ENCODE data around the gene ARHGEF10L. TPM values are rescaled to one million over a fixed set of nuclear protein-coding genes. Genes with fewer than 3 reads are reported as not detected.
A peak's percentile ranks its signal among the peaks of the same experiment; 100 is the strongest.

Gene ARHGEF10L
- total RNA-seq, 1 donor, result 16.8 TPM

DNA sequence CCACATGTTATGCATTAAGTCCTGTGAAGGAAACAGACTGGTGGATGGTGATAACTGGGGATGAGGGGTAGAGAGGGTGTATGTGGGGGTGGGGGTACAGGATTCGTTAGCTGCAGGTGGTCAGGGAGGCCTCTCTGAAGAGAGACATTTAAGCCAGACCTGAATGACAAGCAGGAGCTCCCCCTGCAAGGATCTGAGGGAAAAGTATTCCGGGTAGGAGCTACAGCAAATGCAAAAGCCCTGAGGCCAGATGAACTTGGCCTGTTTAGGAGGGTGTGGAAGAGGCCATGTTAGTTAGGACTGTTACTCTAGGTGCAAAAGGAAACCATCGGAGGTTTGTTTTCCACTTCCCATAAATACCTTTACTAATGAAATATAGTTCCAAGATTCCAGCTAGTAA is 9.9 kb downstream of the ARHGEF10L start:
- TF ChIP-seq, protein P1, sequence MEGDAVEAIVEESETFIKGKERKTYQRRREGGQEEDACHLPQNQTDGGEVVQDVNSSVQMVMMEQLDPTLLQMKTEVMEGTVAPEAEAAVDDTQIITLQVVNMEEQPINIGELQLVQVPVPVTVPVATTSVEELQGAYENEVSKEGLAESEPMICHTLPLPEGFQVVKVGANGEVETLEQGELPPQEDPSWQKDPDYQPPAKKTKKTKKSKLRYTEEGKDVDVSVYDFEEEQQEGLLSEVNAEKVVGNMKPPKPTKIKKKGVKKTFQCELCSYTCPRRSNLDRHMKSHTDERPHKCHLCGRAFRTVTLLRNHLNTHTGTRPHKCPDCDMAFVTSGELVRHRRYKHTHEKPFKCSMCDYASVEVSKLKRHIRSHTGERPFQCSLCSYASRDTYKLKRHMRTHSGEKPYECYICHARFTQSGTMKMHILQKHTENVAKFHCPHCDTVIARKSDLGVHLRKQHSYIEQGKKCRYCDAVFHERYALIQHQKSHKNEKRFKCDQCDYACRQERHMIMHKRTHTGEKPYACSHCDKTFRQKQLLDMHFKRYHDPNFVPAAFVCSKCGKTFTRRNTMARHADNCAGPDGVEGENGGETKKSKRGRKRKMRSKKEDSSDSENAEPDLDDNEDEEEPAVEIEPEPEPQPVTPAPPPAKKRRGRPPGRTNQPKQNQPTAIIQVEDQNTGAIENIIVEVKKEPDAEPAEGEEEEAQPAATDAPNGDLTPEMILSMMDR (IDR thresholded peaks at IDR 0.05; ENCODE audit: insufficient read depth, low read depth, low read length), result no peak
- no peak overlapping the region for H3K4me3 ChIP-seq (ENCODE audit: low read depth, low read length)
- no peak for DNase-seq (ENCODE audit: low read depth)

DNA sequence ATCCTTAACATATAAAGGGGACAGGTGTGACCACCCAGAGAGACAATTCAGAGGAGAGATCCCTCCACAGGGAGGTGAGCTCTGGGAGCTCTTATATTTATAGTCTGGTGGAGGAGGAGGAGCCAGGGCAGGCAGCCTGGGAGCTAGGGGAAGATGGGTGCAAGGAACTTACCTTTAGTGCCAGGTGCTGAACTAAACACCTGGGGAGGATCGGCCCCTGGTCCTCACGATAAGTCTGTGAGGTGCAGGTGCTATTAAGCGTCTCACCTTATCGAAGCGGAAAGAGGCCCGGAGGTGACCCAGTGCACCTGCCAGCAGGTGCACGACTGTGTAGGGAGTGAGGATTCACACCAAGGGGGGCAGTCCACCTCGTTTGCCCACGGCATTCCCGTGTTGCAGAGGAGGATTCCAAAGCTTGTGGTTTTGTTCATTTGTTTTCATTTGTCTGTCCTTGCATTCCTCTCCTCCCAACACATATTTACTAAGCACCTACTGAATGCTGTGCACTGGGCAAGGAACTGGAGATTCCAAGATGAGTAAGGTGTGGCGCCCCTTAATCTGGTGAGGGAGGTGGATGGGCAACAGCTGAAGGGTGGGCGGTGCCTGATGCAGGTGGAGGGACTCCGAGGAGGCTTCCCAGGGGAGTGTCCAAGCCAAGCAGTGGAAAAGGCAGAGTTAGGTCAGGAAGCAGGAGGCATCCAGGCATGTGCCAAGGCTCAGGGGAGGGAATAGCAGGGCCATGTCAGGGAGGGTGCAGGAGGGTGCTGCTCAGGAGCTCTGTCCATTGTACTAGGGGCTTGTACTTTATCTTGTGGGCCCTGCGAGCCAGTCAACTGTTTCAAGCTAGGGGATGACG is 11.5 kb downstream of the ARHGEF10L start:
- no peak overlapping the region for H3K4me3 ChIP-seq (ENCODE audit: low read depth, low read length)
- no peak for DNase-seq (ENCODE audit: low read depth)
- TF ChIP-seq, protein P1 (IDR thresholded peaks at IDR 0.05; ENCODE audit: insufficient read depth, low read depth, low read length), result no peak

DNA sequence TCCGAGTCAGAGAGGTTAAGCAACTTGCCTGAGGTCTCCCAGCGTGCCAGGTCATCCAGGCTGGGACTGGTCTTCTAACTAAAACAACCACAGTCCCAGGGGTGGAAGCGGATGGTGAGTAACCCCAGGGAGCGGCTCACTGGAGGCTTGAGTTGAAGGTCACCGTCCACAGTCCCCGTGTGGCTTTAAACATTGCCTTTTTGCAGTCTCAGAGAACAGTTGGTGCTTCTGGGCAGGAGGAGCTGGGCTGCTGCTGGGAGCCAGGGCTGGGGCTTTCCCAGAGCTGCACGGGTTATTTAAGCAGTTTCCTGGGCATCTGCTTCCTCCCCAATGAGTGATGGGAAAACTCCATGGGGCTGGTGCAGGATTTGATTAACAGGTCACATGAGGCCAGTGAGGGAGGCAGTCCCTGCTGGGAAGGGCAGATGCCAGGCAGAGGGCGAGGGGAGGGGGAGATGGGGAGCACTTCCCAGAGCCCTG is 12.3 kb downstream of the ARHGEF10L start:
- H3K4me3 ChIP-seq (ENCODE audit: low read depth, low read length), result no peak overlapping the region
- TF ChIP-seq, protein P1 (IDR thresholded peaks at IDR 0.05; ENCODE audit: insufficient read depth, low read depth, low read length), result no peak
- DNase-seq (ENCODE audit: low read depth), result no peak

DNA sequence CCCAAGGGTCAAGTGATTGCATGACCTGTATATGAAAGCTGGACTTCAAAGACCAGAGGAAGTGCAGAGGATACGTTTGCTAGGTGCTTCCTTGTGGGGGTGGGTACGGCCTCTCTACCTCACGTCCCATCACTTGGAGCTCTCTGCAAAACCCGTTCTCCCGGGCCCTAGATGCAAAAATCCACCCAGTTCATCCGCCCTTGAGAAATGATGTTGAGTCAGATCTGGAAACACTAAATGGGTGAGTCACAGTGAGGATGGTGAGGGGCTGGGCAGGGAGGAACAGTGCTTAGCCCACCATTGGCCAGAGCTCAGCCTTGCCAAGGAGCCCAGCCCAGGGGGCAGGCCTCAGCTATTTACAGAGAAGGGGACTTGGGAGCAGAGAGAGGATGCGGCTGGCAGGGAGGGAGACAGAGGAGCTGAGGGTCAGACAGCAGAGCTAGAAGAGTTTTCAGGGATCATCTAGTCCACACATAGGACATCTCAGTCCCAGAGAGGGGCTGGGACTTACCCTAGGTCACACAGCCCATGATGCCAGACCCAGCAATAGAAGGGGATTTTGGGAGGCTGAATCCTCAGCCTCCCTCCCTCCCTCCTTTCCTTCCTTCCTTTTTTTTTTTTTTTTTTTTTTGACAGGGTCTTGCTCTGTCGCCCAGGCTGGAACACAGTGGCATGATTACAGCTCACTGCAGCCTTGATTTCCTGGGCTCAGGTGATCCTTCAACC is 14.6 kb downstream of the ARHGEF10L start:
- no peak overlapping the region for H3K4me3 ChIP-seq (ENCODE audit: low read depth, low read length)
- TF ChIP-seq, protein P1 (IDR thresholded peaks at IDR 0.05; ENCODE audit: insufficient read depth, low read depth, low read length), result no peak
- DNase-seq (ENCODE audit: low read depth), result peak; percentile 48

DNA sequence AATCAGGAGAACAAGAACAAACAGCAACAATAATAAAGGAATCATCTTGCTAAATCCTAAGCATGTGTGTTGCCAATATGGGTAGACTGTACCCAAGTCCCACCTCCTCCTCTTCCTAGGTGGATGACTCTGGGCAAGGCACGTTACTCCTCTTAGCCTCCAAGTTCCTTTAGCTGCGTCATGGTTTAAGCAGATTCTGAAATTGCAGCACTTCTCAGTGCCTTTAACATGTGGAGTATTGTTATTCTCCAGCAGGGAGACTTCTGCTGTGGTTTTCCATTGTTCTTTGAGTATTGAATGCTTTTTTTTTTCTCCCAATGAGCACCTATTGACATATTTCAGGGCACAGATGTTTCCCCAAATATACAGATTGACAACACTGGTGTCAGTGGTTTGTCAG is 15.5 kb downstream of the ARHGEF10L start:
- TF ChIP-seq, protein P1 (IDR thresholded peaks at IDR 0.05; ENCODE audit: insufficient read depth, low read depth, low read length), result no peak
- H3K4me3 ChIP-seq (ENCODE audit: low read depth, low read length), result no peak overlapping the region
- no peak for DNase-seq (ENCODE audit: low read depth)

DNA sequence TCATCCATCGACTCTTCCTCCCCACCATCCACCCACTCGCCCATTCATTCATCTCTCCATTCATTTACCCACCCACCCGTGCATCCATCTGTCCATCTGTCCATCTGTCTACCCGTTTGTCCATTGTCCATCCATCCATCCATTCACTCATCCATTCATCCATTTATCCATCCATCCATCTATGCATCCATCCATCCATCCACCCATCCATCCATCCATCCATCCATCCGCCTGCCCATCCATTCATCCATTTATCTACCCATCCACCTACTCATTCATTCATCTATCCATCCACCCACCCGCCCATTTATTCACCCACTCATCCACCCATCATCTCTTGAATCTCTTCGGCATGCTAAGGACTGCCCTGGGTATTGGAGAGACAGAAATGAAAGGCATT is 18.5 kb downstream of the ARHGEF10L start:
- DNase-seq (ENCODE audit: low read depth), result no peak
- TF ChIP-seq, protein P1 (IDR thresholded peaks at IDR 0.05; ENCODE audit: insufficient read depth, low read depth, low read length), result no peak
- H3K4me3 ChIP-seq (ENCODE audit: low read depth, low read length), result no peak overlapping the region
